GM19023 (cell line): ENCODE data around the gene GLUD1.
A peak's percentile ranks its signal among the peaks of the same experiment; 100 is the strongest.
"Not testable (repeated sequence)": the region's sequence is repeated elsewhere in the genome, so short reads cannot be mapped to it uniquely, and the experiment has no call there.

Source experiments
- ATAC-seq: cut with Tn5 transposase; IDR thresholded peaks from one replicate; pipeline ENCODE4 v1.9.1; 2021; ENCODE audit warnings: mild to moderate bottlenecking, moderate library complexity; ENCODE audit not compliant: unreplicated experiment

Gene GLUD1

DNA sequence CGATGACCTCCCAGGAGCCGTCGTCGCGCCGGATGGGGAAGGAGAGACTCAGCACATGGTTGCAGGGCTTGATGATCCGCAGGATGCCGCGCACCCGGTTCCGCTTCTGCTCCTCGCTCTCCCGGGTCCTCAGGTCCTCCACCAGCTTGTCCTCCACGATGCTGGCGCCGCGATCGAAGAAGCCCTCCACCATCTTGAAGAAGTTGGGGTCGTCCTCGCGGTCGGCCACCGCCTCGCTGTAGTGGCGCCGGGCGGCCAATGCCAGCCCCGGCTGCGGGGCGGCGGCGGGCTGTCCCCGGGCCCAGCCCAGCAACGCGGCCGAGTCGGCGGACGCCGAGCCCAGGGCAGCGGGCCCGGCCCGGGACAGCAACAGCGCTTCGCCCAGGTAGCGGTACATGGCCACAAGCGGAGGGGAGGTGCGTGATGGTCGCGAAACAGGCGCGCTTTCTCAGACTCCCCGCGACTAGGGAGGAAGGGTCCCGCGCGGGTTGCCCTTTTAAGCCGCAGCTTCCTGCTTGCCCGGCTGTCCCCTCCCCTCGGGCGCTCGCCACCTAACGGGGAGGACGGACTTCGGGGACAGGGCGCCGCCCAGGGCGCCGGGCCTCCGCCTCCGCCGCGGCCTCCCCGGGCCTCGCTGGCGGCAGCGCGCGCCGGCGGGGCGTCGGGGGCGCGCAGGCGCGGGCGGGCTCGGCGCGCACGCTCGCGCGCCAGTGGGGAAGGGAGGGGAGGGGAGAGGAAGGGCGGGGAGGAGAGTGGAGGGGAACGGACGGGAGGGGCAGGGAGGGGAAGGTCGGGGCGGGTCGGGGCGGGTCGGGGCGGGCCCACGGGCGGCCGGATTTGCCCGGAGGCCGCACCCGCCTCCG is at the start of gene GLUD1, which contains the start of gene SHLD2:
GLUD1 (minus strand) TSS at position 471 of the 863 bp plus-strand sequence; CDS start at position 397, 74 bp downstream.
SHLD2 (plus strand) TSS at position 834 of the 863 bp plus-strand sequence. CDS start 56,149 bp downstream, outside the sequence.
- peak; percentile 64 for ATAC-seq

- ATAC-seq = not testable (repeated sequence)
Observed at GRCh38 chr10:87143109-87143418, 48.4 kb upstream of the GLUD1 start.

DNA sequence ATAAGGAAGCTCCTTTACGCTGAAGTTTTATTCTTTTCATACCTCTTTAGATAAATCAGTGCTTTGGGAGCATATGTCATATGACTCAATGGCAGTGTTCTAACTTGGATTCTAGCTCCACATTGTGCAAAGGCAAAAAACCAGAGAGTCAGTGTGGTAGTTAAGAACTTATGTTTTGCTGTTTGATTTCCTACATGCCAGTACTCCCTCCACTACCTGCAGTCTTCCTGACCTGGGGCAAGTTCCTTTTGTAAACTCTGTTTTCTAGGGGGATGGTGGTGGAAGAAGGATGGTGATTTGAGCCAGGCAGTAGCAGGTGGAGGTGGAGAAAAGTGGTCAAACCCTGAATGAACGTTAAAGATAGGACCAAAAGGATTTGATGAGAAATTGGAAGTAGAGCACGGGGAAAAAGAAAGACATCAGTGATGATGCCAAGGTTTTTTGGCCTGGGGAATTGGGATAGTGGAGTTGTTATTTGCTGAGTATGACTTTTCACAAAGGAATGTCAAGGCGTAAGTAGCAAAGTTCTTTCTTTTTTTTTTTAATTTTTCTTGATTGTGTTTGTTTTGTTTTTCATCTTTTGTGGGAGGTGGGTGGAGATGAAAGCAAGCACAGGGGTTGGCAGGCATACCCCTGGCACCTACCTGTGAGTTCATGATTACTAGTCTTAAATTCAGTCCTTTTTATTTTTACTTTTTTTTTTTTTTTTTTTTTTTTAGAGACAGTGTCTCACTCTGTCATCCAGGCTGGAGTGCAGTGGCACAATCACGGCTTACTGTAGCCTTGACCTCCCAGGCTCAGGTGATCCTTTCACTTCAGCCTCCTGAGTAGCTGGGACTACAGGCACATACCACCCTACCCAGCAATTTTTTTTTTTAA is 47.8 kb upstream of the GLUD1 start:
- not testable (repeated sequence) for ATAC-seq

GRCh38 chr10:87137478-87137877 is 42.8 kb upstream of the GLUD1 start:
- ATAC-seq = not testable (repeated sequence)

- not testable (repeated sequence) for ATAC-seq
Observed at GRCh38 chr10:87134440-87134839, 39.8 kb upstream of the GLUD1 start.

GRCh38 chr10:87133936-87134335 is 39.3 kb upstream of the GLUD1 start:
- ATAC-seq = not testable (repeated sequence)

- ATAC-seq = not testable (repeated sequence)
Observed at GRCh38 chr10:87132176-87132575, 37.5 kb upstream of the GLUD1 start.

GRCh38 chr10:87127607-87128156 is 33.0 kb upstream of the GLUD1 start:
- not testable (repeated sequence) for ATAC-seq

- not testable (repeated sequence) for ATAC-seq
Observed at GRCh38 chr10:87127048-87127447, 32.4 kb upstream of the GLUD1 start.

- not testable (repeated sequence) for ATAC-seq
Observed at GRCh38 chr10:87123351-87123750, 28.7 kb upstream of the GLUD1 start.

DNA sequence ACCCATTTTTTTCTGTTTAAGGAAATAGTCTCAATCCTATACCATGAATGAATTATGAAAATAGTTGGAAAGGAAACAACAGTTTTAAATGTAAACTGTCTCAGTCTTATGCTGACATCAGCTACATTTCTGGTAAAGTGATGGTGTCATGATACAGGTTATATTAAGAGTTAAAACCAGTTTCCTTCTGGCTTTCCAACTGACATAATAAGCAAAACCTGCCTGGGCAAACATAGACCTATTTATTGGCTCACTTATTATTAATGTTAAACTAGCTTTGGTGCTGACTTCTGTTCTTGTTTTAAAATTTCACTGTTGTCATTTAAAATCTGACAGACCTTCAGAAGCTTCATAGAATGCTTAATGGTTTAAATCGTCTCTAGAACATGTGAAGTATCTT is 24.4 kb upstream of the GLUD1 start:
- not testable (repeated sequence) for ATAC-seq

- ATAC-seq = not testable (repeated sequence)
Observed at GRCh38 chr10:87118122-87118521, 23.5 kb upstream of the GLUD1 start.

GRCh38 chr10:87105446-87106124 is 10.9 kb upstream of the GLUD1 start:
- no peak for ATAC-seq

GRCh38 chr10:87104727-87105126 is 10.1 kb upstream of the GLUD1 start:
- not testable (repeated sequence) for ATAC-seq

DNA sequence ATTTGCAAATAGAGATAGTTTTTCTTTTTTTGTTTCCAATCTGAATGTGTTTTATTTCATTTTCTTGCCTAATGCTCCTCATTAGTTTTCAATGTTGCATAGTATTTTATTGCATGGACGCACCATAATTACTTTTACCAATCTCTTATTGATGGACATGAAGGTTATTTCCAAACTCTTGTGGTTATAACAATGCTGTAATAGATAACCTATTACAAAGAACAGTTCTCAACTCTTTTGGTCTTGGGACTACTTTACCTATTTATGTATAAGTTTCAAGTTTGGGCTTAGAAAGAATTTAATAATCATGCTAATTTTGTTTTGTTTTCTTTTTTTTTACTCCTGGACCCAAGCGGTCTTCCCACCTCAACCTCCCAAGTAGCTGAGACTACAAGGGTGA is 7.4 kb upstream of the GLUD1 start:
- no peak for ATAC-seq

GRCh38 chr10:87095236-87095945 is 748 bp upstream of the GLUD1 start:
- ATAC-seq = peak; percentile 63

DNA sequence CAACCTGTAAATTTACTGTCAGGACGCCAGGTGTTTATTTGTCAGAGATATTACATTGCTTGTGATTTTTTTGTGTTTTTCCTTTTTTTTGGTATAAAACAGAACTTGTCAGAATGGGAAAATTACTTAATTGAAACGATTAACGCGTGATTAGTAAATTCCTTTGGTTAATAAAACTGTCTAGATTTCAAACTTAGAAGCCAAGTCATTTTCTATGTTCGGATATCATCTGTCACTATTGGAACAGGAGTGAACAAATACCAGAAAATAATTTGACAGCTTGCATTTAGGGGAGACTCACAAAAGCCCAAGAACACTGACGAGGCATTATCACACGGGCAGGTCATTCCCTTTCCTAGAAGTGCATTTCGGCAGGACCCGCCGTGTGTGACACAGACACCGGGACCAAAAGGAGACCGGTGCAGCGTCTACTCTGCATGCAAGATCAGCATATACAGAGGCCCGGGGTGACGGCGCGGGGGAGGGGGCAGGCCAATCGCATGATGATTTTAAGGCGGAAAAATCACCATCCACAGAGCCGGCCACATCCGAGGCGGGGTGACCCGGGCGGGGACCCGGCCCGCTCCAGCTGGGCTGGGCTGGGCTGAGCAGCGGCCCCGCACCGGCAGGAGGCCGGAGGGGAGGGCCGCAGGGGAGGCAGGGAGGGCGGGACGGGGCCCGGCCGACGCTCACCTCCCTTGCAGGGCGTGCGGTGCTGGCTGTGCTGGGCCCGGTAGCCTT is 841 bp downstream of the GLUD1 start:
- peak; percentile 34 for ATAC-seq

DNA sequence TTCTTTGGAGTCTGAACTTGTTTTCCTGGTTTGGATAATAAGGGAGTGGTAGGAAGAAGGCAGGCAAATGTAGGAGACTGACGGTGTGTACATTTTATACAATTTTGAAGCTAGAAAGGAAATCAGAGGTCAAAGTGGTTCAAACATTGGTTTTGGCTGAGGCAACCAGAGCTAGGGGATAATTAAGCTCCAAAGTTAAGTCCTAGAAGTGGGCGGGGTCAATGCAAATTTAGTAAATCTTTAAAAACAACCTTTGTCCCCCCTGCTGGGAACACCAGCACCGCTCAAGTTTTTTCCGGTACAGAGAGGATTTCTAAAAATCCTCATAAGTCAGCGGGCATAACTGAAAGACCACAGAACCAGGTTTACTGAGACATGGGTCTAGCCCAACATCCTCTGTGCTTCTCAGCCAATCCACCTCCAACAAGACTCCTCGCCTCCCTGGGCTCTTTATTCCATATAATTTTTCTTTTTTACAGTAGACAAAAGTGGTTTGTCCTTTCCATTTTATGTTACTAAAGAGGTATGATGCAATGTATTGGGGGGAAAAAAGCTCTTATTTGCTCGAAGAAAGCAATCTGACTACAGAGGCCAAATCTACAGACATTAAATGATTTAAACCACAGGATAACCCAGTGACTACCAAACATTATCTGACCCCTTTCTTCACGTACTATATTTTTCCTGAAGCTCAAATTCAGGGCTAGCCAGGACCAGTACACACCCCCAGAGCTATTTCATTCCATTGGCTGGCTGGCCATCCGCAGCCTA is 1.6 kb downstream of the GLUD1 start:
- no peak for ATAC-seq
